HCT116 (cell line): ENCODE data around the gene MDH1. TPM values are rescaled to one million over a fixed set of nuclear protein-coding genes. Genes with fewer than 3 reads are reported as not detected.

Source experiments
- total RNA-seq: library from RNA; stranded (reverse); gene quantifications from one replicate; pipeline ENCODE4 v1.2.1, GENCODE V29; 2021; ENCODE audit not compliant: unreplicated experiment

MDH1 gene
- total RNA-seq, 1 experiment from 2014 or later, result 192 TPM

Other genes starting within 250 kb of the MDH1 start
- 4.1 TPM for gene WDPCP, start 486 bp upstream of the MDH1 start, total RNA-seq